Hepatic stellate cell (primary cell): ENCODE data around the gene PTPRE.
"Not testable (repeated sequence)": the region's sequence is repeated elsewhere in the genome, so short reads cannot be mapped to it uniquely, and the experiment has no call there.

Experiments used
- DNase-seq: peaks from one replicate; pipeline ENCODE4 v3.0.0; 2011; ENCODE audit warnings: low spot score

Gene PTPRE

GRCh38 chr10:128072941-128073645 is 166.2 kb downstream of the PTPRE start:
- no peak for DNase-seq

- no peak for DNase-seq
Measured at GRCh38 chr10:128073890-128074289, 167.0 kb downstream of the PTPRE start.

- DNase-seq, result no peak
Measured at GRCh38 chr10:128074589-128074988, 167.7 kb downstream of the PTPRE start.

- no peak for DNase-seq
Measured at GRCh38 chr10:128077155-128077875, 170.4 kb downstream of the PTPRE start.

GRCh38 chr10:128078136-128078969 is 171.4 kb downstream of the PTPRE start:
- peak; percentile 75 for DNase-seq

- DNase-seq, result no peak
Measured at GRCh38 chr10:128080231-128080630, 173.3 kb downstream of the PTPRE start.

GRCh38 chr10:128080641-128081040 is 173.7 kb downstream of the PTPRE start:
- no peak for DNase-seq

GRCh38 chr10:128081222-128081621 is 174.3 kb downstream of the PTPRE start:
- no peak for DNase-seq

- DNase-seq, result no peak
Measured at GRCh38 chr10:128081720-128082119, 174.8 kb downstream of the PTPRE start.

- no peak for DNase-seq
Measured at GRCh38 chr10:128083191-128083895, 176.4 kb downstream of the PTPRE start.

- DNase-seq, result no peak
Measured at GRCh38 chr10:128084364-128084763, 177.5 kb downstream of the PTPRE start.

- no peak for DNase-seq
Measured at GRCh38 chr10:128084991-128085390, 178.1 kb downstream of the PTPRE start.

- DNase-seq, result no peak
Measured at GRCh38 chr10:128086003-128086863, 179.3 kb downstream of the PTPRE start.

GRCh38 chr10:128087146-128087883 is 180.4 kb downstream of the PTPRE start:
- DNase-seq, result no peak

- DNase-seq, result no peak
Measured at GRCh38 chr10:128087884-128088709, 181.2 kb downstream of the PTPRE start.

GRCh38 chr10:128091636-128092210 is 184.8 kb downstream of the PTPRE start:
- DNase-seq, result no peak

- DNase-seq, result no peak
Measured at GRCh38 chr10:128092454-128092853, 185.6 kb downstream of the PTPRE start.

GRCh38 chr10:128094596-128094995 is 187.7 kb downstream of the PTPRE start:
- not testable (repeated sequence) for DNase-seq
